Nephron progenitor cell (in vitro differentiated cells): Measurements from ENCODE around the gene PBX1.
A peak's percentile ranks its signal among the peaks of the same experiment; 100 is the strongest.

Experiments used
- DNase-seq: peaks from one replicate; pipeline ENCODE4 v3.0.0; 2021
- H3K27ac Mint-ChIP-seq: 2 replicates; pipeline ENCODE4 v1.8.0; 2021; ENCODE audit warnings: mild to moderate bottlenecking, moderate library complexity, mixed read lengths
- H3K27me3 Mint-ChIP-seq: 2 replicates; pipeline ENCODE4 v1.8.0; 2021; ENCODE audit warnings: mild to moderate bottlenecking, low read depth, mixed read lengths; ENCODE audit not compliant: poor library complexity
- H3K36me3 Mint-ChIP-seq: 2 replicates; pipeline ENCODE4 v1.8.0; 2021; ENCODE audit warnings: low read depth, mixed read lengths
- H3K4me1 Mint-ChIP-seq: 2 replicates; pipeline ENCODE4 v1.8.0; 2021; ENCODE audit warnings: mixed read lengths
- H3K4me3 Mint-ChIP-seq: 2 replicates; pipeline ENCODE4 v1.8.0; 2021; ENCODE audit warnings: mild to moderate bottlenecking, moderate library complexity, mixed read lengths
- H3K9me3 Mint-ChIP-seq: 2 replicates; pipeline ENCODE4 v1.8.0; 2021; ENCODE audit warnings: mild to moderate bottlenecking, moderate library complexity, mixed read lengths
- CTCF ChIP-seq: fragments of 200-600 bp; sonication (generic); IDR thresholded peaks from 2 replicates; pipeline ENCODE4 v1.5.0; 2021; ENCODE audit warnings: antibody characterized with exemption

PBX1 gene

DNA sequence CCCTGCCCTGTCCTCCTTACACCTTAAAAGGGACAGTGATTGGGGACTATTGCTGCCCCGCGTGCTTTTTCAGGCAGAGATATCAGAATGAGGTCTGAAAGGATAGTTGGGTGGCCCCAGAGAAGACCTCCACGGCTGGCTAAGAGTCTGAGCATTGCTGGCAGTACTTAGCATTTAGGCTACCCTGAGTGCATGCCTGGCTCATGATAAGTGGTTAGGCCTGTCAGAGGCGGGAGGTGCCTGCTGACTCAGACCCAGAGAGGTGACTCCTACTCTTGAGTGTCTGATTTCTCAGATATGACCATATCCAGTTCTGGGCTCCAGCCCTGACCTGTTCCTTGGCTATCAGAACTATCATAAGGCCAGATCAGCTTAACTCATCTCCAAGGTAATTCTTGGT lies 213.7 kb downstream of the PBX1 start:
- no peak overlapping the region for H3K4me3 Mint-ChIP-seq
- no peak for DNase-seq
- no peak for TF ChIP-seq CTCF
- peaks cover 2% of the 10 kb centered on the region for H3K27me3 Mint-ChIP-seq
- peak overlapping the region; percentile 93 for H3K27ac Mint-ChIP-seq
- H3K36me3 Mint-ChIP-seq = peaks cover 23% of the 10 kb centered on the region
- peaks cover 93% of the 10 kb centered on the region for H3K4me1 Mint-ChIP-seq
- H3K9me3 Mint-ChIP-seq = no peaks in the 10 kb centered on the region

GRCh38 chr1:164773102-164773501 lies 214.1 kb downstream of the PBX1 start:
- peak overlapping the region; percentile 93 for H3K27ac Mint-ChIP-seq
- H3K36me3 Mint-ChIP-seq = peaks cover 23% of the 10 kb centered on the region
- no peaks in the 10 kb centered on the region for H3K9me3 Mint-ChIP-seq
- TF ChIP-seq CTCF = no peak
- peak overlapping the region; percentile 17 for H3K4me3 Mint-ChIP-seq
- no peak for DNase-seq
- H3K4me1 Mint-ChIP-seq = peaks cover 90% of the 10 kb centered on the region
- peaks cover 2% of the 10 kb centered on the region for H3K27me3 Mint-ChIP-seq

DNA sequence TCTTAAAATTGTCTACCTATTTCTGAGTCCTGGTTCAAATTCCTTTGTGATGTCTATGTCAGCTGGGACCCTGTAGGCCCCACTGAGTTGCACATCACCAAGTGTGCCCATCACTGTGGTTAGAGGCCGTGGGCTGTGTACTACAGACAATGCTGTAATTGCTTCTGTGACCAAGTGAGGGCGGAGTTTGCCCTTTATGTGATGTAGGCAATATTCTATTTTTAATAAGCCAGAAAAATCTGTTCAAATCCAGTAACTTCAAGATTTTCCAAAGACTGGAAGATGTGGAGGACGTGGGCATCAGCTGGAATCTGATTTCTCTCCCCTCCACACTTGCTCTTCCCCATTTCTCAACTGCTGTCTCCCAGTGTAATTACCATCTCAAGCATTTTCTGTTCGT lies 215.4 kb downstream of the PBX1 start:
- H3K27me3 Mint-ChIP-seq = peaks cover 2% of the 10 kb centered on the region
- peak overlapping the region; percentile 99 for H3K27ac Mint-ChIP-seq
- DNase-seq = no peak
- H3K4me1 Mint-ChIP-seq = peaks cover 88% of the 10 kb centered on the region
- no peak for TF ChIP-seq CTCF
- H3K4me3 Mint-ChIP-seq = peak overlapping the region; percentile 73
- H3K36me3 Mint-ChIP-seq = peaks cover 11% of the 10 kb centered on the region
- no peaks in the 10 kb centered on the region for H3K9me3 Mint-ChIP-seq

DNA sequence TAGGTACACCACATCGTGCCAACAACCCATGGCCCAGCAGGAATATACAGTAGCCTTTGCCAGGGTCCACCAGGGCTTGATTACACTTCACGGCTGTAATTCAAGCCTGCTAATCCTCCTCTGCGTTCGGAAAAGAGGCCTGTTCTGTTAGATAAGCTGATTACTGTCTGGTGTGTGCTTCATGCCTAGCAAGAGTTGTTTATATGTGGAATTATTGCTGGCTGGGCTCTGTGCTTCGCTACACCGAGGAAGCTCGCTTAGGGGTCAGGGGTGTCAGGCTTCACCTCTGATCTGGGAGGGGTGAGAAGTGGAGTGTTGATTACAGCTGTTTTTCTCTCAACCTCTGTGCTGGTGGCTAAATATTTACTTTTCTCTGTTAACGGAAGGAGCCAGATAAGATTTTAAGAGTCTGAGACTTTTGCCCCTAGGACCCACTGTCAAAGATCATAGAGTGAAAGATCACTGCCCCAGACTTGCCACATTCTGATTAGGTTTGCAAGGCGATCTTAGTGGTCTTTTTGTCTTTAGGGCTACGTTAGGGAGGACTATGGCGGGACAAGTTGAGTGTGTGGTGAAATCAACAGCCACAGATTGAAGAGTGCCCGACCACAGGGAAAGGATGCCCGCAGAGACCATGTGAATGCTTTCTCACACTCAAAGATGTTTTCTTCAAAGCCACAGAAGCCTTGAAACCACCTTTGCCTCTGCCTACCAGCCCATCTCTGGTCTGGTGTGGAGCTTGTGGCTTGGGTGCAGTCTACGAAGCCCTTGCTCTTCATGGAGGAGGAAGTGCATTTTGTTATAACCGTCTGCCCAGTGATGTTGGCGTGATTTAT lies 216.1 kb downstream of the PBX1 start:
- peaks cover 2% of the 10 kb centered on the region for H3K27me3 Mint-ChIP-seq
- TF ChIP-seq CTCF = no peak
- H3K9me3 Mint-ChIP-seq = no peaks in the 10 kb centered on the region
- H3K36me3 Mint-ChIP-seq = peaks cover 5% of the 10 kb centered on the region
- H3K4me3 Mint-ChIP-seq = peak overlapping the region; percentile 73
- H3K4me1 Mint-ChIP-seq = peaks cover 90% of the 10 kb centered on the region
- H3K27ac Mint-ChIP-seq = peak overlapping the region; percentile 99
- DNase-seq = peak; percentile 45

DNA sequence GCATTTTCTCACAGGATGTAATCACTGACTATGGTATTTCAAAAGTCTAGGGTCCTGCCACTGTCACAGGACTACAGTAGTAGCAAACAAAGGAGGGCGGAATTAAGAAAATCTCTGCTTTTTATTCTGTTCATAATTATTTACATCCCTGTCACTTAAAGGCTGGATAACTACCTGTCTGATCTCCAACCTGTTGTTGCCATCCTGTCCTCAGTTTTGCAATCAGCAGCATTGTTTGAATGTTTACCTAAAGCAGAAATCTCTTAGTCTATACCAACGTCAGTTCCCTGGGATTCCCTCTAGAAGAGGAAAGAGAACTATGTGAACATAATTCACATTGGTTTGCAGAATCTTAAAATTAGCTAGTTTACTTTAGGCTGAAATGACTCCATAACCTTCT lies 218.5 kb downstream of the PBX1 start:
- no peak for TF ChIP-seq CTCF
- H3K27ac Mint-ChIP-seq = peak overlapping the region; percentile 54
- H3K4me1 Mint-ChIP-seq = peaks cover 90% of the 10 kb centered on the region

DNA sequence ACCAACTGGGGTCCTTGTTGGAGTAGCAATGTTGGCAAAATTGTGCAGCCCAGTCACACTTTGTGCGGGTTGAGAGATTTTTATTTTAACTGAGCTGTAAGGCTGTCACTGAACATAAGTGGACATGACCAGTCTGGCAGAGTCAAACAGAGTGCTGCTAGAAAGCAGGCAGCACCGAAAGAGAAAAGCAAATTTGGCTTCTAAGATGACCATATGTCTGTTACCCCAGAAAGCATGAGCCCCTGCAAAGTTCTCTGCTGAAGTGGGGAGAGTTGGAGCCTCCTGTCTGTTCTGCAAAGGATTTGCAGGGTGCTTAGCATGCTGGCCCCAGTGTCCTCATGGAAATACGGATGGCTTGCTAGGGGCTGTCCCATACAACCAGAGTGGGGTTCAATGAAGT lies 220.4 kb downstream of the PBX1 start:
- peaks cover 25% of the 10 kb centered on the region for H3K36me3 Mint-ChIP-seq
- H3K27ac Mint-ChIP-seq = peak overlapping the region; percentile 66
- H3K27me3 Mint-ChIP-seq = no peaks in the 10 kb centered on the region
- H3K4me3 Mint-ChIP-seq = no peak overlapping the region
- peaks cover 79% of the 10 kb centered on the region for H3K4me1 Mint-ChIP-seq
- no peak for TF ChIP-seq CTCF
- H3K9me3 Mint-ChIP-seq = no peaks in the 10 kb centered on the region
- DNase-seq = no peak

More for the DNA sequence above, 218.5 kb downstream of the PBX1 start:
- Mint-ChIP-seq H3K36me3 (peaks cover 9% of the 10 kb centered on the region), H3K27me3 (peaks cover 2% of the 10 kb centered on the region), H3K4me3 (no peak overlapping the region), H3K9me3 (no peaks in the 10 kb centered on the region)
- no peak for DNase-seq
